Endothelial cell of umbilical vein (primary cell): ENCODE data around the gene TTC24. TPM values are rescaled to one million over a fixed set of nuclear protein-coding genes. Genes with fewer than 3 reads are reported as not detected.

Source experiments
- BruUV-seq: library from RNA; stranded (reverse); fragments of 400-500 nt; replicated peaks from 2 replicates; lab custom pipeline; 2021; lab: Mats Ljungman, UMichigan
- CTCF ChIA-PET: fragments of 300-600, 350-600 bp; sonication (Branson Sonifier 250); formaldehyde crosslinking; loops from one replicate; lab custom pipeline; 2021; ENCODE audit warnings: antibody characterized with exemption, inconsistent platforms; lab: Charles Lee
- POLR2A ChIA-PET: fragments of 300-600, 350-600 bp; sonication (Branson Sonifier 250); formaldehyde crosslinking; loops from one replicate; lab custom pipeline; 2021; ENCODE audit warnings: antibody characterized with exemption, inconsistent platforms; lab: Charles Lee
- DNase-seq: peaks from one replicate; pipeline ENCODE4 v3.0.0-alpha.2; 2011; ENCODE audit warnings: low read depth, low spot score
- FAIRE-seq: peaks from 2 replicates; lab custom pipeline; 2011; peaks lifted over from hg19 to GRCh38; lab: Jason Lieb, UNC
- H2AFZ ChIP-seq: 2 replicates; pipeline ENCODE4 v1.6.0; 2012; ENCODE audit warnings: low read depth, low read length, control low read depth, inconsistent platforms
- H3K27ac ChIP-seq: 2 replicates; pipeline ENCODE4 v1.5.1; 2011; ENCODE audit warnings: low read depth, mild to moderate bottlenecking, control low read depth, low read length, moderate library complexity; ENCODE audit not compliant: insufficient read depth
- H3K27me3 ChIP-seq, 2 experiments: 2 replicates each; pipeline versions ENCODE4 v1.6.0 to v1.6.1; 2011; ENCODE audit warnings: low read length in 2 of 2, mixed read lengths in 1 of 2; ENCODE audit not compliant: control insufficient read depth in 2 of 2, insufficient read depth in 2 of 2
- H3K36me3 ChIP-seq, 2 experiments: 2 replicates in 1 of 2; 3 replicates in 1 of 2; pipeline ENCODE4 v1.5.1; 2011; ENCODE audit warnings: low read length in 2 of 2, mild to moderate bottlenecking in 1 of 2, moderate library complexity in 1 of 2; ENCODE audit not compliant: control insufficient read depth in 2 of 2, insufficient read depth in 2 of 2; ENCODE audit errors: extremely low read depth in 1 of 2
- H3K4me1 ChIP-seq: 3 replicates; pipeline ENCODE4 v1.5.1; 2011; ENCODE audit warnings: mild to moderate bottlenecking, low read length; ENCODE audit not compliant: control insufficient read depth, insufficient read depth; ENCODE audit errors: extremely low read depth
- H3K4me2 ChIP-seq: 2 replicates; pipeline ENCODE4 v1.6.1; 2011; ENCODE audit warnings: low read length, control low read depth, mixed read lengths; ENCODE audit not compliant: insufficient read depth
- H3K4me3 ChIP-seq, 3 experiments: fragments of 200-600 bp in 1 of 3; sonication (generic), shearing (Covaris generic) in 1 of 3; replicated peaks in 1 of 3; 2 replicates each; pipeline ENCODE4 v1.5.1; 2011 to 2016; ENCODE audit warnings: control low read depth in 3 of 3, low read length in 3 of 3, mild to moderate bottlenecking in 2 of 3, inconsistent platforms in 1 of 3, low read depth in 1 of 3, moderate library complexity in 1 of 3; ENCODE audit not compliant: insufficient read depth in 1 of 3
- H3K79me2 ChIP-seq: 2 replicates; pipeline ENCODE4 v1.6.0; 2012; ENCODE audit warnings: low read length, inconsistent platforms; ENCODE audit not compliant: control insufficient read depth, insufficient read depth
- H3K9ac ChIP-seq: replicated peaks from 2 replicates; pipeline ENCODE3; 2011; ENCODE audit warnings: low read length, control low read depth; ENCODE audit not compliant: insufficient read depth; ENCODE audit errors: extremely low read depth
- H3K9me1 ChIP-seq: replicated peaks from 3 replicates; pipeline ENCODE4 v1.6.0; 2011; ENCODE audit warnings: mild to moderate bottlenecking, low read length; ENCODE audit not compliant: control insufficient read depth, insufficient read depth; ENCODE audit errors: extremely low read depth
- H3K9me3 ChIP-seq: replicated peaks from 2 replicates; pipeline ENCODE4 v1.5.1; 2012; ENCODE audit warnings: low read length, inconsistent platforms; ENCODE audit not compliant: control insufficient read depth, insufficient read depth
- H4K20me1 ChIP-seq: replicated peaks from 2 replicates; pipeline ENCODE3; 2011; ENCODE audit warnings: mild to moderate bottlenecking, low read length; ENCODE audit not compliant: control insufficient read depth, insufficient read depth; ENCODE audit errors: extremely low read depth
- EZH2 ChIP-seq: IDR thresholded peaks from 2 replicates; pipeline ENCODE4 v1.6.1; 2012; ENCODE audit warnings: borderline replicate concordance, low read depth, mild to moderate bottlenecking, moderate library complexity, low read length, inconsistent platforms; ENCODE audit not compliant: severe bottlenecking
- JUN ChIP-seq: IDR thresholded peaks from 2 replicates; pipeline ENCODE4 v1.6.1; 2011; ENCODE audit warnings: borderline replicate concordance, low read depth; ENCODE audit not compliant: insufficient read length, insufficient read depth
- MYC ChIP-seq: IDR thresholded peaks from one replicate; pipeline ENCODE4 v1.6.1; 2011; ENCODE audit warnings: mild to moderate bottlenecking, low read depth, low read length
- POLR2AphosphoS5 ChIP-seq: IDR thresholded peaks from 2 replicates; pipeline ENCODE4 v1.6.1; 2012; ENCODE audit warnings: low read depth, mild to moderate bottlenecking, control low read depth, low read length, moderate library complexity; ENCODE audit not compliant: insufficient read depth
- dilution Hi-C: fragments of 300-500 bp; cut with MboI; formaldehyde crosslinking; loops from one replicate; pipeline ENCODE4 v1.15.0; 2019; ENCODE audit warnings: low sequenced_read_pairs; ENCODE audit not compliant: extremely low pct_ligation_motif_present
- intact Hi-C: fragments of 100-400 bp; cut with micrococcal nuclease; formaldehyde crosslinking; loops from one replicate; pipeline ENCODE4 v1.10.0; 2022
- polyA plus RNA-seq, 4 experiments: library from polyadenylated mRNA; depleted of rRNA in 3 of 4; stranded (reverse) in 3 of 4; unstranded in 1 of 4; fragments of >200 nt; gene quantifications; 2 replicates each; pipeline versions ENCODE4 v1.2.1 to v1.2.3, GENCODE V29; 2011 to 2012; ENCODE audit warnings: missing spikeins in 1 of 4
- total RNA-seq: library from RNA; stranded (reverse); gene quantifications from 2 replicates; pipeline ENCODE4 v1.2.3, GENCODE V29; 2021

The TTC24 gene
- total and polyA plus RNA-seq, 2 donors (not counting 3 experiments of a cell fraction or from before 2014, with no cell fraction given) = not detected

- H3K4me2 ChIP-seq = no peak overlapping the region
These were observed 23.2 kb upstream of the TTC24 start for GRCh38 chr1:156556354-156556753.

GRCh38 chr1:156559086-156559796 is 20.3 kb upstream of the TTC24 start:
- Histone ChIP-seq H2AFZ (no peak overlapping the region), H3K79me2 (no peaks in the 10 kb centered on the region), H3K27me3 (no peaks in the 10 kb centered on the region), H3K9me1 (no peaks in the 10 kb centered on the region), H3K4me1 (no peaks in the 10 kb centered on the region), H3K4me2 (no peak overlapping the region), H3K27ac (no peak overlapping the region), H3K9me3 (no peaks in the 10 kb centered on the region), H3K36me3 (peaks cover 12 to 20% of the 10 kb centered on the region in 2 experiments), H3K9ac (no peak overlapping the region), H4K20me1 (no peaks in the 10 kb centered on the region), H3K4me3 (no peak overlapping the region)
- intact Hi-C loops = no loop called here
- dilution Hi-C loops = no loop called here
- ChIA-PET CTCF (interaction anchor here (1.6 kb wide), 1 partner anchor 78 kb away, joined by 5 read pairs; no protein-coding TSS in a partner anchor), POLR2A (no interaction called here)
- DNase-seq (no peak), FAIRE-seq (no peak)
- TF ChIP-seq JUN (no peak), POLR2AphosphoS5 (no peak), MYC (no peak)
- BruUV-seq = no TSS peak

More at GRCh38 chr1:156556354-156556753, 23.2 kb upstream of the TTC24 start:
- no peaks in the 10 kb centered on the region for H3K9me3 ChIP-seq
- H3K4me1 ChIP-seq = no peaks in the 10 kb centered on the region
- H4K20me1 ChIP-seq = no peaks in the 10 kb centered on the region
- no peak for DNase-seq
- intact Hi-C loops (no loop called here), dilution Hi-C loops (no loop called here)
- no peak overlapping the region for H3K27ac ChIP-seq
- no peak for FAIRE-seq
- BruUV-seq = no TSS peak
- no peaks in the 10 kb centered on the region for H3K79me2 ChIP-seq
- no peak overlapping the region for H3K9ac ChIP-seq
- TF ChIP-seq JUN (no peak), MYC (no peak), EZH2 (no peak)
- no peaks in the 10 kb centered on the region for H3K27me3 ChIP-seq
- H3K4me3 ChIP-seq = no peak overlapping the region
- ChIA-PET CTCF (interaction anchor here (0.7 to 1.6 kb wide), 4 partner anchors 12 to 52 kb away, joined by 3 to 6 read pairs (median 3); no protein-coding TSS in a partner anchor), POLR2A (no interaction called here)
- H3K36me3 ChIP-seq = peaks cover 11 to 17% of the 10 kb centered on the region in 2 experiments
- no peaks in the 10 kb centered on the region for H3K9me1 ChIP-seq
- H2AFZ ChIP-seq = no peak overlapping the region
